ENCODE measurements around the gene RASA2. TPM values are rescaled to one million over a fixed set of nuclear protein-coding genes. Genes with fewer than 3 reads are reported as not detected.

Gene RASA2
- total and polyA plus RNA-seq, 2 of the 8 experiments (the other 6 are each of a cell fraction or from before 2014, with no cell fraction given), result 3.5 to 15.9 TPM

- H2BK15ac ChIP-seq (ENCODE audit: low read length), result no peak overlapping the region
- peaks cover 0 to 5% (median 0%) of the 10 kb centered on the region in 4 experiments; a peak in 1 of 7 replicates for H3K4me1 ChIP-seq (replicated peaks in 1 of 4; ENCODE audit: control insufficient read depth in 3 of 4, insufficient read depth in 4 of 4, low read length in 3 of 4)
- no peak overlapping the region for H4K91ac ChIP-seq (replicated peaks; ENCODE audit: insufficient read length, low read length)
- no peak overlapping the region for H2AK5ac ChIP-seq (ENCODE audit: low read depth, low read length)
- no peak overlapping the region for H2AFZ ChIP-seq (ENCODE audit: low read length)
- no peaks in the 10 kb centered on the region for H3K23me2 ChIP-seq (ENCODE audit: low read depth, low read length)
- no peak overlapping the region; the same call in 1 of the 2 replicates for H2BK5ac ChIP-seq (ENCODE audit: low read depth, low read length)
- no peak overlapping the region for H3K27ac ChIP-seq (ENCODE audit: low read depth, low read length)
- no peaks in the 10 kb centered on the region for H3K9me3 ChIP-seq (ENCODE audit: insufficient read depth in 2 of 2, low read depth in 1 of 2, low read length in 1 of 2)
- no peak overlapping the region for H2BK20ac ChIP-seq (ENCODE audit: low read length)
- H3K79me2 ChIP-seq (ENCODE audit: control insufficient read depth in 1 of 2, insufficient read depth in 2 of 2, low read length in 2 of 2), result no peaks in the 10 kb centered on the region
- no peak overlapping the region for H3K18ac ChIP-seq (ENCODE audit: extremely low read depth, low read length)
- no peaks in the 10 kb centered on the region for H3K36me3 ChIP-seq (ENCODE audit: control insufficient read depth in 2 of 4, insufficient read depth in 4 of 4, low read length in 3 of 4)
- H3K27me3 ChIP-seq (replicated peaks in 1 of 4; ENCODE audit: control insufficient read depth in 3 of 4, extremely low read depth in 1 of 4, insufficient read depth in 3 of 4, low read length in 3 of 4), result no peaks in the 10 kb centered on the region; a peak in 2 of 7 replicates
- no peak overlapping the region for H4K8ac ChIP-seq (ENCODE audit: extremely low read depth, insufficient read depth, low read length)
- H3K4me3 ChIP-seq (ENCODE audit: extremely low read depth in 1 of 4, insufficient read depth in 2 of 4, low read depth in 3 of 4, low read length in 4 of 4), result no peak overlapping the region
- no peak overlapping the region for H3K23ac ChIP-seq (ENCODE audit: insufficient read length)
- no peak overlapping the region for H2BK120ac ChIP-seq (replicated peaks; ENCODE audit: low read depth, low read length)
- no peak overlapping the region for H3K9ac ChIP-seq (replicated peaks in 1 of 4; ENCODE audit: extremely low read depth in 1 of 4, low read depth in 3 of 4, low read length in 3 of 4)
- ChIA-PET POLR2A (ENCODE audit: partially characterized antibody) (no interaction called here), CTCF (ENCODE audit: partially characterized antibody) (interaction anchor here (1.0 to 1.3 kb wide), 2 partner anchors 178 to 192 kb away, joined by 3 read pairs; no protein-coding TSS in a partner anchor)
- 85% methylated on average over 5 of the region's 5 CpGs; no CpG with 5 or more reads in 1 of the 2 experiments for WGBS, 2 experiments (ENCODE audit: extremely low coverage in 1 of 2, insufficient coverage in 1 of 2, insufficient read length in 1 of 2, insufficient replicate concordance in 2 of 2, low coverage in 1 of 2, low lambda C conversion rate in 2 of 2, missing lambda C conversion rate in 1 of 2)
- FAIRE-seq (no peak), DNase-seq (ENCODE audit: low read depth in 1 of 2, low spot score in 2 of 2) (no peak)
- H3K79me1 ChIP-seq (ENCODE audit: low read depth, low read length), result no peaks in the 10 kb centered on the region
- no peak overlapping the region for H2BK12ac ChIP-seq (ENCODE audit: low read depth, low read length)
- H3K14ac ChIP-seq (ENCODE audit: insufficient read length), result no peak overlapping the region
- H3K4ac ChIP-seq (replicated peaks; ENCODE audit: insufficient read length, low read depth, low read length), result no peak overlapping the region
- H3K56ac ChIP-seq (replicated peaks; ENCODE audit: insufficient read length, low read depth, low read length), result no peak overlapping the region
- no peak overlapping the region for H4K5ac ChIP-seq (ENCODE audit: insufficient read length, low read depth, low read length)
- H3K4me2 ChIP-seq (ENCODE audit: insufficient read depth in 1 of 2, low read depth in 2 of 2, low read length in 2 of 2), result no peak overlapping the region
- no peaks in the 10 kb centered on the region for H4K20me1 ChIP-seq (replicated peaks in 1 of 2; ENCODE audit: control insufficient read depth in 1 of 2, insufficient read depth in 2 of 2, low read length in 2 of 2)
- TF ChIP-seq TAF7 (optimal IDR thresholded peaks at IDR 0.05; ENCODE audit: borderline replicate concordance, low read depth, low read length), result no peak
- TF ChIP-seq ATF2 (IDR thresholded peaks at IDR 0.05; ENCODE audit: low read length), result no peak
- TF ChIP-seq USF2 (IDR thresholded peaks at IDR 0.05; ENCODE audit: low read length), result no peak
- TF ChIP-seq SP4 (IDR thresholded peaks at IDR 0.05; ENCODE audit: low read length), result no peak
- no peak for TF ChIP-seq NANOG (IDR thresholded peaks at IDR 0.05; ENCODE audit: insufficient read depth, low read depth, low read length, poor library complexity, severe bottlenecking)
- no peak for TF ChIP-seq RFX5 (IDR thresholded peaks at IDR 0.05; ENCODE audit: borderline replicate concordance, low read depth, low read length)
- TF ChIP-seq RAD21 (IDR thresholded peaks at IDR 0.05 in 1 of 2, conservative IDR thresholded peaks at IDR 0.05 in 1 of 2; ENCODE audit: low read depth in 2 of 2, low read length in 2 of 2), result no peak
- TF ChIP-seq CREB1 (IDR thresholded peaks at IDR 0.05), result no peak
- TF ChIP-seq E2F6 (IDR thresholded peaks at IDR 0.05), result no peak
- TF ChIP-seq SP2 (IDR thresholded peaks at IDR 0.05; ENCODE audit: low read length), result no peak
- no peak for TF ChIP-seq YY1 (IDR thresholded peaks at IDR 0.05; ENCODE audit: low read depth, low read length)
Observed at GRCh38 chr3:141652349-141652748, 165.5 kb downstream of the RASA2 start.

Measured in H1 (cell line).